DND-41 (cell line): Measurements from ENCODE around the gene PTPRK.

Experiments used
- ATAC-seq: fragments of 200-7000 bp; cut with Tn5 transposase; 3 replicates; pipeline ENCODE4 v1.9.1; 2021; ENCODE audit warnings: low read depth; ENCODE audit not compliant: insufficient read depth
- DNase-seq: peaks from one replicate; pipeline ENCODE4 v3.0.0-alpha.2; 2020
- H2AFZ ChIP-seq: 2 replicates; pipeline ENCODE4 v1.6.0; 2012; ENCODE audit warnings: low read depth, low read length
- H3K27ac ChIP-seq: 2 replicates; pipeline ENCODE4 v1.5.1; 2012; ENCODE audit warnings: low read length, inconsistent platforms
- H3K27me3 ChIP-seq: fragments of 200-600 bp; sonication (generic); 2 replicates; pipeline ENCODE4 v1.6.0; 2012; ENCODE audit warnings: low read length, mild to moderate bottlenecking, inconsistent platforms; ENCODE audit not compliant: insufficient read depth, poor library complexity
- H3K36me3 ChIP-seq: 2 replicates; pipeline ENCODE4 v1.5.1; 2012; ENCODE audit warnings: low read length, inconsistent platforms; ENCODE audit not compliant: insufficient read depth
- H3K4me1 ChIP-seq: 2 replicates; pipeline ENCODE4 v1.5.1; 2012; ENCODE audit warnings: mild to moderate bottlenecking, low read length; ENCODE audit not compliant: insufficient read depth
- H3K4me2 ChIP-seq: 2 replicates; pipeline ENCODE4 v1.6.0; 2012; ENCODE audit warnings: mild to moderate bottlenecking, moderate library complexity, low read length, inconsistent platforms; ENCODE audit not compliant: insufficient read depth
- H3K4me3 ChIP-seq, 2 experiments: fragments of 200-600 bp in 1 of 2; shearing (Covaris generic) in 1 of 2; 2 replicates each; pipeline ENCODE4 v1.5.1; 2012 to 2016; ENCODE audit warnings: inconsistent platforms in 2 of 2, low read length in 2 of 2, mild to moderate bottlenecking in 2 of 2, low read depth in 1 of 2, moderate library complexity in 1 of 2
- H3K79me2 ChIP-seq: 2 replicates; pipeline ENCODE4 v1.6.0; 2012; ENCODE audit warnings: low read length, inconsistent platforms; ENCODE audit not compliant: insufficient read depth
- H3K9ac ChIP-seq: 2 replicates; pipeline ENCODE4 v1.6.0; 2012; ENCODE audit warnings: low read depth, mild to moderate bottlenecking, inconsistent platforms, low read length, moderate library complexity
- H3K9me3 ChIP-seq: 2 replicates; pipeline ENCODE4 v1.5.1; 2012; ENCODE audit warnings: low read length, moderate library complexity, mild to moderate bottlenecking, inconsistent platforms; ENCODE audit not compliant: insufficient read depth, severe bottlenecking
- H4K20me1 ChIP-seq: 2 replicates; pipeline ENCODE4 v1.6.0; 2012; ENCODE audit warnings: low read length; ENCODE audit not compliant: insufficient read depth
- CTCF ChIP-seq: IDR thresholded peaks from 2 replicates; pipeline ENCODE4 v1.5.1; 2012; ENCODE audit warnings: borderline replicate concordance, low read length, moderate library complexity, mild to moderate bottlenecking; ENCODE audit not compliant: poor library complexity, severe bottlenecking; ENCODE audit errors: extremely low read depth
- EZH2 ChIP-seq: IDR thresholded peaks from 3 replicates; pipeline ENCODE4 v1.6.1; 2012; ENCODE audit warnings: borderline replicate concordance, low read depth, mild to moderate bottlenecking, moderate library complexity, low read length, inconsistent platforms; ENCODE audit not compliant: severe bottlenecking

PTPRK gene

GRCh38 chr6:127952176-127952575, 568.2 kb downstream of the PTPRK start:
- ATAC-seq (no peak), DNase-seq (no peak)
- peaks cover 29% of the 10 kb centered on the region for H3K4me1 ChIP-seq
- H3K9me3 ChIP-seq, result no peaks in the 10 kb centered on the region
- H3K4me3 ChIP-seq, result no peak overlapping the region
- H3K4me2 ChIP-seq, result no peak overlapping the region
- no peaks in the 10 kb centered on the region for H4K20me1 ChIP-seq
- H3K27me3 ChIP-seq, result no peaks in the 10 kb centered on the region
- H3K27ac ChIP-seq, result no peak overlapping the region
- H3K79me2 ChIP-seq, result no peaks in the 10 kb centered on the region
- no peak overlapping the region for H2AFZ ChIP-seq
- H3K9ac ChIP-seq, result no peak overlapping the region
- no peak for TF ChIP-seq CTCF
- TF ChIP-seq EZH2, result no peak
- no peaks in the 10 kb centered on the region for H3K36me3 ChIP-seq

- Histone ChIP-seq H3K27ac (peak overlapping the region; percentile 48), H2AFZ (0 out of 2 replicates have a peak overlapping the region, but pooled peaks have one; percentile 19), H3K4me2 (peak overlapping the region; percentile 35; the same call in 1 of the 2 replicates), H4K20me1 (no peaks in the 10 kb centered on the region), H3K9me3 (no peaks in the 10 kb centered on the region), H3K4me3 (no peak overlapping the region), H3K36me3 (no peaks in the 10 kb centered on the region), H3K4me1 (peaks cover 29% of the 10 kb centered on the region), H3K79me2 (no peaks in the 10 kb centered on the region), H3K9ac (no peak overlapping the region), H3K27me3 (no peaks in the 10 kb centered on the region)
- DNase-seq (no peak), ATAC-seq (peak; percentile 79)
- TF ChIP-seq CTCF (no peak), EZH2 (no peak)
Observed at GRCh38 chr6:127951172-127951917, 569.1 kb downstream of the PTPRK start.

- no peaks in the 10 kb centered on the region for H4K20me1 ChIP-seq
- H3K36me3 ChIP-seq, result no peaks in the 10 kb centered on the region
- peak overlapping the region; percentile 48 for H3K27ac ChIP-seq
- no peak overlapping the region for H3K9ac ChIP-seq
- no peak overlapping the region for H3K4me3 ChIP-seq
- H2AFZ ChIP-seq, result no peak overlapping the region; the same call in 1 of the 2 replicates
- no peak for DNase-seq
- TF ChIP-seq EZH2, result no peak
- H3K27me3 ChIP-seq, result no peaks in the 10 kb centered on the region
- peaks cover 29% of the 10 kb centered on the region for H3K4me1 ChIP-seq
- H3K9me3 ChIP-seq, result no peaks in the 10 kb centered on the region
- H3K4me2 ChIP-seq, result peak overlapping the region; percentile 35; the same call in 1 of the 2 replicates
- H3K79me2 ChIP-seq, result no peaks in the 10 kb centered on the region
- ATAC-seq, result peak; percentile 52
Observed at GRCh38 chr6:127950566-127951145, 569.7 kb downstream of the PTPRK start.

- no peak for TF ChIP-seq CTCF
- no peak for TF ChIP-seq EZH2
- no peaks in the 10 kb centered on the region for H4K20me1 ChIP-seq
- no peak overlapping the region for H3K4me3 ChIP-seq
Observed at GRCh38 chr6:127949251-127949650, 571.1 kb downstream of the PTPRK start.

More at GRCh38 chr6:127949251-127949650, 571.1 kb downstream of the PTPRK start:
- Histone ChIP-seq H3K27ac (no peak overlapping the region), H3K9ac (no peak overlapping the region), H3K9me3 (no peaks in the 10 kb centered on the region), H2AFZ (no peak overlapping the region), H3K4me2 (no peak overlapping the region), H3K79me2 (no peaks in the 10 kb centered on the region), H3K36me3 (no peaks in the 10 kb centered on the region), H3K4me1 (peaks cover 29% of the 10 kb centered on the region), H3K27me3 (no peaks in the 10 kb centered on the region)
- no peak for ATAC-seq
- DNase-seq, result no peak
